HepG2 (cell line): ENCODE data around the gene NAPB. TPM values are rescaled to one million over a fixed set of nuclear protein-coding genes. Genes with fewer than 3 reads are reported as not detected.

ENCODE experiments used
- BHLHE40 ChIP-seq: IDR thresholded peaks from 2 replicates; pipeline ENCODE4 v1.6.1; 2011; ENCODE audit warnings: low read length, improper control_type of control experiment
- CENPT ChIP-seq: sonication (generic); formaldehyde crosslinking; IDR thresholded peaks from 2 replicates; pipeline ENCODE4 v1.8.0; 2022; ENCODE audit warnings: low read depth, mild to moderate bottlenecking, moderate library complexity, missing genetic modification reagents
- DPF2 ChIP-seq: sonication (generic); formaldehyde crosslinking; IDR thresholded peaks from 2 replicates; pipeline ENCODE4 v1.4.0; 2020; ENCODE audit warnings: mild to moderate bottlenecking, low read depth, missing genetic modification reagents, borderline replicate concordance
- ERF ChIP-seq: IDR thresholded peaks from 2 replicates; pipeline ENCODE4 v1.6.1; 2018; ENCODE audit warnings: missing biosample characterization, missing genetic modification reagents
- GABPA ChIP-seq, 2 experiments: IDR thresholded peaks; 2 replicates each; pipeline ENCODE4 v1.6.1; 2011 to 2016; ENCODE audit warnings: low read depth in 2 of 2, low read length in 1 of 2, missing biosample characterization in 1 of 2, missing genetic modification characterization in 1 of 2
- IRF1 ChIP-seq: sonication (generic); formaldehyde crosslinking; IDR thresholded peaks from 2 replicates; pipeline ENCODE4 v1.4.0; 2020; ENCODE audit warnings: low read depth, mild to moderate bottlenecking, missing genetic modification reagents
- TCF7 ChIP-seq: sonication (generic); IDR thresholded peaks from 2 replicates; pipeline ENCODE4 v1.6.1; 2016; ENCODE audit warnings: antibody characterized with exemption, low read depth
- ZEB1 ChIP-seq: IDR thresholded peaks from 2 replicates; pipeline ENCODE4 v1.6.1; 2012; ENCODE audit warnings: mild to moderate bottlenecking, low read depth, inconsistent platforms; ENCODE audit not compliant: insufficient replicate concordance
- ZNF292 ChIP-seq: sonication (generic); formaldehyde crosslinking; IDR thresholded peaks from 2 replicates; pipeline ENCODE4 v1.8.1; 2022; ENCODE audit warnings: mild to moderate bottlenecking, low read depth, missing genetic modification reagents, borderline replicate concordance
- ZNF343 ChIP-seq: sonication (generic); formaldehyde crosslinking; IDR thresholded peaks from 2 replicates; pipeline ENCODE4 v1.4.0; 2020; ENCODE audit warnings: mild to moderate bottlenecking, missing genetic modification reagents
- ZNF746 ChIP-seq: sonication (generic); formaldehyde crosslinking; IDR thresholded peaks from 2 replicates; pipeline ENCODE4 v1.8.0; 2022; ENCODE audit warnings: mild to moderate bottlenecking, missing genetic modification reagents
- ZNF850 ChIP-seq: sonication (generic); formaldehyde crosslinking; conservative IDR thresholded peaks from 2 replicates; pipeline ENCODE4 v1.9.0; 2021; ENCODE audit warnings: mild to moderate bottlenecking, missing genetic modification reagents
- polyA plus RNA-seq, 8 experiments: library from polyadenylated mRNA; depleted of rRNA in 3 of 8; stranded (reverse) in 7 of 8; unstranded in 1 of 8; fragments of >200 nt; fragmentation: Illumina TruSeq in 4 of 8; extraction: Trizol in 4 of 8; gene quantifications; 2 replicates each; pipeline versions ENCODE4 v1.2.1 to v1.2.3, GENCODE V29; 2011 to 2016; ENCODE audit warnings: low read depth in 4 of 8, missing spikeins in 1 of 8, mixed read lengths in 1 of 8; ENCODE audit not compliant: insufficient read depth in 1 of 8
- total RNA-seq, 5 experiments: library from RNA; depleted of rRNA; stranded (reverse); fragments of >200 nt; fragmentation: Illumina TruSeq; extraction: Trizol; gene quantifications; 2 replicates each; pipeline ENCODE4 v1.2.3, GENCODE V29; 2016; ENCODE audit warnings: low read depth in 1 of 5
- TF ChIP-seq, protein P1 (sequence below): sonication (generic); formaldehyde crosslinking; IDR thresholded peaks from 2 replicates; pipeline ENCODE4 v1.4.0; 2020; ENCODE audit warnings: missing genetic modification reagents
- TF ChIP-seq, protein P2 (sequence below): sonication (generic); formaldehyde crosslinking; IDR thresholded peaks from 2 replicates; pipeline ENCODE4 v1.4.0; 2020; ENCODE audit warnings: missing genetic modification reagents, mild to moderate bottlenecking, borderline replicate concordance

NAPB gene
- total and polyA plus RNA-seq, 2 of the 13 experiments (the other 11 are each of a cell fraction or from before 2014, with no cell fraction given): 15.2 to 16.1 TPM

GRCh38 chr20:23420943-23421931 is at the start of gene NAPB (continued):
- TF ChIP-seq, protein P1, sequence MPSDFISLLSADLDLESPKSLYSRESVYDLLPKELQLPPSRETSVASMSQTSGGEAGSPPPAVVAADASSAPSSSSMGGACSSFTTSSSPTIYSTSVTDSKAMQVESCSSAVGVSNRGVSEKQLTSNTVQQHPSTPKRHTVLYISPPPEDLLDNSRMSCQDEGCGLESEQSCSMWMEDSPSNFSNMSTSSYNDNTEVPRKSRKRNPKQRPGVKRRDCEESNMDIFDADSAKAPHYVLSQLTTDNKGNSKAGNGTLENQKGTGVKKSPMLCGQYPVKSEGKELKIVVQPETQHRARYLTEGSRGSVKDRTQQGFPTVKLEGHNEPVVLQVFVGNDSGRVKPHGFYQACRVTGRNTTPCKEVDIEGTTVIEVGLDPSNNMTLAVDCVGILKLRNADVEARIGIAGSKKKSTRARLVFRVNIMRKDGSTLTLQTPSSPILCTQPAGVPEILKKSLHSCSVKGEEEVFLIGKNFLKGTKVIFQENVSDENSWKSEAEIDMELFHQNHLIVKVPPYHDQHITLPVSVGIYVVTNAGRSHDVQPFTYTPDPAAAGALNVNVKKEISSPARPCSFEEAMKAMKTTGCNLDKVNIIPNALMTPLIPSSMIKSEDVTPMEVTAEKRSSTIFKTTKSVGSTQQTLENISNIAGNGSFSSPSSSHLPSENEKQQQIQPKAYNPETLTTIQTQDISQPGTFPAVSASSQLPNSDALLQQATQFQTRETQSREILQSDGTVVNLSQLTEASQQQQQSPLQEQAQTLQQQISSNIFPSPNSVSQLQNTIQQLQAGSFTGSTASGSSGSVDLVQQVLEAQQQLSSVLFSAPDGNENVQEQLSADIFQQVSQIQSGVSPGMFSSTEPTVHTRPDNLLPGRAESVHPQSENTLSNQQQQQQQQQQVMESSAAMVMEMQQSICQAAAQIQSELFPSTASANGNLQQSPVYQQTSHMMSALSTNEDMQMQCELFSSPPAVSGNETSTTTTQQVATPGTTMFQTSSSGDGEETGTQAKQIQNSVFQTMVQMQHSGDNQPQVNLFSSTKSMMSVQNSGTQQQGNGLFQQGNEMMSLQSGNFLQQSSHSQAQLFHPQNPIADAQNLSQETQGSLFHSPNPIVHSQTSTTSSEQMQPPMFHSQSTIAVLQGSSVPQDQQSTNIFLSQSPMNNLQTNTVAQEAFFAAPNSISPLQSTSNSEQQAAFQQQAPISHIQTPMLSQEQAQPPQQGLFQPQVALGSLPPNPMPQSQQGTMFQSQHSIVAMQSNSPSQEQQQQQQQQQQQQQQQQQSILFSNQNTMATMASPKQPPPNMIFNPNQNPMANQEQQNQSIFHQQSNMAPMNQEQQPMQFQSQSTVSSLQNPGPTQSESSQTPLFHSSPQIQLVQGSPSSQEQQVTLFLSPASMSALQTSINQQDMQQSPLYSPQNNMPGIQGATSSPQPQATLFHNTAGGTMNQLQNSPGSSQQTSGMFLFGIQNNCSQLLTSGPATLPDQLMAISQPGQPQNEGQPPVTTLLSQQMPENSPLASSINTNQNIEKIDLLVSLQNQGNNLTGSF: 0 out of 2 replicates have a peak, but pooled peaks have one; percentile 19
- TF ChIP-seq ERF (peak; percentile 92), ZEB1 (no peak), TCF7 (no peak), ZNF850 (CRISPR knock-in tag) (no peak), DPF2 (no peak), ZNF292 (CRISPR knock-in tag) (peak; percentile 75), ZNF746 (CRISPR knock-in tag) (no peak; the same call in none of the 2 replicates), CENPT (CRISPR knock-in tag) (no peak), ZNF343 (CRISPR knock-in tag) (no peak; the same call in 1 of the 2 replicates), BHLHE40 (peak; percentile 36; the same call in 1 of the 2 replicates), GABPA (IDR thresholded peaks at IDR 0.05; ENCODE audit: low read depth, low read length) (no peak), GABPA (CRISPR knock-in tag; IDR thresholded peaks at IDR 0.05; ENCODE audit: low read depth) (peak; percentile 68; the same call in 1 of the 2 replicates), IRF1 (CRISPR knock-in tag) (no peak)
- TF ChIP-seq, protein P2, sequence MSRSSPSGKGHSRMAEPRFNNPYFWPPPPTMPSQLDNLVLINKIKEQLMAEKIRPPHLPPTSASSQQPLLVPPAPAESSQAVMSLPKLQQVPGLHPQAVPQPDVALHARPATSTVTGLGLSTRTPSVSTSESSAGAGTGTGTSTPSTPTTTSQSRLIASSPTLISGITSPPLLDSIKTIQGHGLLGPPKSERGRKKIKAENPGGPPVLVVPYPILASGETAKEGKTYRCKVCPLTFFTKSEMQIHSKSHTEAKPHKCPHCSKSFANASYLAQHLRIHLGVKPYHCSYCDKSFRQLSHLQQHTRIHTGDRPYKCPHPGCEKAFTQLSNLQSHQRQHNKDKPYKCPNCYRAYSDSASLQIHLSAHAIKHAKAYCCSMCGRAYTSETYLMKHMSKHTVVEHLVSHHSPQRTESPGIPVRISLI (CRISPR knock-in tag): no peak
- TF ChIP-seq, all 625 proteins: peak for 350
